Calu3 (cell line): ENCODE results near the gene RIPK4. TPM values are rescaled to one million over a fixed set of nuclear protein-coding genes. Genes with fewer than 3 reads are reported as not detected.

ENCODE experiments used
- BruUV-seq: library from RNA; stranded (reverse); fragments of 400-500 nt; replicated peaks from 2 replicates; lab custom pipeline; 2021; lab: Mats Ljungman, UMichigan
- CTCF ChIA-PET: fragments of 300-600 bp; sonication (Branson Sonifier 250); formaldehyde crosslinking; loops from one replicate; lab custom pipeline; 2022; ENCODE audit warnings: antibody characterized with exemption; lab: Charles Lee
- DNase-seq: peaks from one replicate; pipeline ENCODE4 v3.0.0; 2022
- H3K27ac Mint-ChIP-seq: one replicate; pipeline ENCODE4 v1.8.0; 2022; ENCODE audit warnings: mixed read lengths; ENCODE audit not compliant: unreplicated experiment
- H3K27me3 Mint-ChIP-seq: one replicate; pipeline ENCODE4 v1.8.0; 2022; ENCODE audit warnings: mixed read lengths; ENCODE audit not compliant: unreplicated experiment
- H3K36me3 Mint-ChIP-seq: one replicate; pipeline ENCODE4 v1.8.0; 2022; ENCODE audit warnings: mild to moderate bottlenecking, moderate library complexity, mixed read lengths; ENCODE audit not compliant: insufficient read depth, unreplicated experiment
- H3K4me1 Mint-ChIP-seq: one replicate; pipeline ENCODE4 v1.8.0; 2022; ENCODE audit warnings: mild to moderate bottlenecking, low read depth, mixed read lengths; ENCODE audit not compliant: unreplicated experiment
- H3K4me3 Mint-ChIP-seq: one replicate; pipeline ENCODE4 v1.8.0; 2022; ENCODE audit warnings: mild to moderate bottlenecking, low read depth, moderate library complexity, mixed read lengths; ENCODE audit not compliant: unreplicated experiment
- H3K9me3 Mint-ChIP-seq: one replicate; pipeline ENCODE4 v1.8.0; 2022; ENCODE audit warnings: low read depth, mixed read lengths; ENCODE audit not compliant: unreplicated experiment
- intact Hi-C: fragments of 100-400 bp; cut with micrococcal nuclease; formaldehyde crosslinking; loops from one replicate; pipeline ENCODE4 v1.10.0; 2022; ENCODE audit not compliant: unreplicated experiment
- total RNA-seq: library from RNA; stranded (reverse); gene quantifications from 2 replicates; pipeline ENCODE4 v1.2.3, GENCODE V29; 2022
- TF ChIP-seq, protein P1 (sequence below): fragments of 200-600 bp; IDR thresholded peaks from one replicate; pipeline ENCODE4 v1.8.0; 2022; ENCODE audit warnings: antibody characterized with exemption; ENCODE audit not compliant: unreplicated experiment

RIPK4 gene
- total RNA-seq, 1 experiment from 2014 or later, result 30.3 TPM

DNA sequence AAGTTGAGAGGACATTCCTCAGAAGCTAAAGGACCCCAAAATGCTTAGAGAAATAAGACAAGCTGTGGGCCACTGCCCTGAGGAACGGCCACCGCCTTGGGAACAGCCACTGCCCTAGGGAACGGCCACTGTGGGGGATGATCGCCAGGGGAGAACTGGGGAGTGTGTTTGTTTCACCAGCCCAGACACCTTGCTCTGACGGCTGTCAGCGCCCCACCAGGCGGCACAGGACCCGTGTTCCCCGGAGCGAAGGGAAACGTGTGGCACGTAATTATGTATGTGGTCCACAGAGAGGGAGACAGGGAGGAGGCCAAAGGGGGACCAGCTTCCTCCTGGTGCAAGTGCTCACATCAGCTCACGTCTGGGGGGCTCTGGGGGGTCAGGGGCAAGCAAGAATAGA, 45.8 kb upstream of the RIPK4 start:
- DNase-seq, result no peak
- CTCF ChIA-PET, result no interaction called here
- H3K27ac Mint-ChIP-seq, result no peak overlapping the region
- H3K27me3 Mint-ChIP-seq, result no peaks in the 10 kb centered on the region
- H3K4me3 Mint-ChIP-seq, result no peak overlapping the region
- H3K36me3 Mint-ChIP-seq, result no peaks in the 10 kb centered on the region
- TF ChIP-seq, protein P1, sequence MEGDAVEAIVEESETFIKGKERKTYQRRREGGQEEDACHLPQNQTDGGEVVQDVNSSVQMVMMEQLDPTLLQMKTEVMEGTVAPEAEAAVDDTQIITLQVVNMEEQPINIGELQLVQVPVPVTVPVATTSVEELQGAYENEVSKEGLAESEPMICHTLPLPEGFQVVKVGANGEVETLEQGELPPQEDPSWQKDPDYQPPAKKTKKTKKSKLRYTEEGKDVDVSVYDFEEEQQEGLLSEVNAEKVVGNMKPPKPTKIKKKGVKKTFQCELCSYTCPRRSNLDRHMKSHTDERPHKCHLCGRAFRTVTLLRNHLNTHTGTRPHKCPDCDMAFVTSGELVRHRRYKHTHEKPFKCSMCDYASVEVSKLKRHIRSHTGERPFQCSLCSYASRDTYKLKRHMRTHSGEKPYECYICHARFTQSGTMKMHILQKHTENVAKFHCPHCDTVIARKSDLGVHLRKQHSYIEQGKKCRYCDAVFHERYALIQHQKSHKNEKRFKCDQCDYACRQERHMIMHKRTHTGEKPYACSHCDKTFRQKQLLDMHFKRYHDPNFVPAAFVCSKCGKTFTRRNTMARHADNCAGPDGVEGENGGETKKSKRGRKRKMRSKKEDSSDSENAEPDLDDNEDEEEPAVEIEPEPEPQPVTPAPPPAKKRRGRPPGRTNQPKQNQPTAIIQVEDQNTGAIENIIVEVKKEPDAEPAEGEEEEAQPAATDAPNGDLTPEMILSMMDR, result no peak
- BruUV-seq, result no TSS peak
- intact Hi-C loops, result no loop called here
- H3K9me3 Mint-ChIP-seq, result no peaks in the 10 kb centered on the region
- H3K4me1 Mint-ChIP-seq, result no peaks in the 10 kb centered on the region

DNA sequence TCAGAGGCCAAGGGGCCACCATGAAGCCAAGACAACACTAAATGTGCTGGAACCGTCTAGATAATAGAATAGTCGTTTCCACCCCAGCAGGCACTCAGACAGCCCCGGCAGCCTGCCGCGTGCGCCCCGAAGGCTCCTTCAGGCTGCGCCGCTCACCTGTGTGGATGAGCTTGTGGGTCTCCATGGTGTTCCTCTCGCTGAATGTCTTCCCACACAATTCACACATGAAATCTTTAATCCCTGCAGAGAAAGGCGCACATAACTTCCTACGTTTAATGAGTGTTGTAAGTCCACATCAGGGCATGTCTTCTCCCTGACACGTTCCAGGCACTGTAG, 43.7 kb upstream of the RIPK4 start:
- BruUV-seq, result no TSS peak
- no peaks in the 10 kb centered on the region for H3K36me3 Mint-ChIP-seq
- no peaks in the 10 kb centered on the region for H3K4me1 Mint-ChIP-seq
- H3K4me3 Mint-ChIP-seq, result no peak overlapping the region
- no peaks in the 10 kb centered on the region for H3K27me3 Mint-ChIP-seq
- no peak for DNase-seq
- CTCF ChIA-PET, result no interaction called here
- intact Hi-C loops, result no loop called here
- H3K9me3 Mint-ChIP-seq, result no peaks in the 10 kb centered on the region
- no peak overlapping the region for H3K27ac Mint-ChIP-seq
- TF ChIP-seq, protein P1, result no peak

DNA sequence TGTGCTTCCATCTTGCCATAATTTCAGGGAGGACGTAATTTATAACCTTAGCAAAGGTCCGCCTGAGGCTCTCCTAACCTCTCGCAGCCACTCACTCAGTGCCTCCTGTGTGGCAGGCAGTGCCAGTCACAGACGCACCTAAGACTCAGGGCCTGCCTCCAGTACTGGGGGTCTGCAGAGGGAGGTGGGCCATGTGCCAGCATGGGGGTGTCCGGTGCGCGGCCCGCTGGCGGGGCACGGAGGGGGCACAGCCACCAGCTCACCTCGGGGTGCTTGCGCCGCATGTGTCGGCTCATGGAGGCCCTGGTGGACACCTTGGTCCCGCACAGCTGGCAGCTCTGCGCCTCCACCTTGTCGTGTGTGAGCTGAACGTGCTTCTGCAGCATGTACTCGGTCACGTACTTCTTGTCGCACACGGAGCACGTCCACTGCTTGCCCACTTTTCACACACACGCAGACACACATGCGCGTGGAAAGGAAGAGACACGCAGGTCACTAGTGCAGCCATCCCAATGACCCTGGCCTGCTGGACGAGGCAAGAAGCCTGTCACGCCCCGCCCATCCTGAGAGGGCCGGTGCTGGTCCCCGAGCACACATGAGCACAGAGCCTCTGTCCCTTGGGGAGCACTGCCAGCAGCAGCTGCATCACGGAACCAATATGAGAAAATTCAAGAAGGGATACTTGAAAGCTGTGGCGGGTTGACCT, 43.2 kb upstream of the RIPK4 start:
- BruUV-seq, result no TSS peak
- Mint-ChIP-seq H3K4me3 (no peak overlapping the region), H3K4me1 (no peaks in the 10 kb centered on the region), H3K27me3 (no peaks in the 10 kb centered on the region), H3K36me3 (no peaks in the 10 kb centered on the region), H3K27ac (no peak overlapping the region), H3K9me3 (no peaks in the 10 kb centered on the region)
- TF ChIP-seq, protein P1, result no peak
- no peak for DNase-seq
- CTCF ChIA-PET, result no interaction called here
- intact Hi-C loops, result no loop called here

DNA sequence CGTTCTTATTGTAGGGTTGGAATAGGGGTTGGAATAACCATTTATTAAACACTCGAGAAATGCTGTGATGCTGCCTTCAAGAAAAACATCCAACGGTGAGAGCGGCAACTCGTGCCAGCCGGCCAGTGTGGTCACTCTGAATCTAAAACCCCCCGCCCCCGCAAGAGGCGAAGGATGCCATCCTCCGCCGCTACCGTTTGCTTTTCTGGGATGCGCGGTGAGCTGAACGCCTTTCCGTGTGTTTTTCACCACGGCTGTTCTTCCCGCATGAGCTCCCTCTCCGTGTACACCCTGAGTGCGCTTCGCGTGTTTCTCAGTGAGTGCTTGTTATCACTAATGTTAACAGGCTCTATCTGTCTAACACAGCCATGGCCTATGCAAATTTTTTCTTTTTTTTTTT, 42.0 kb upstream of the RIPK4 start:
- intact Hi-C loops, result no loop called here
- no peak overlapping the region for H3K27ac Mint-ChIP-seq
- H3K4me1 Mint-ChIP-seq, result no peaks in the 10 kb centered on the region
- no peak overlapping the region for H3K4me3 Mint-ChIP-seq
- H3K36me3 Mint-ChIP-seq, result no peaks in the 10 kb centered on the region
- H3K27me3 Mint-ChIP-seq, result no peaks in the 10 kb centered on the region
- TF ChIP-seq, protein P1, result no peak
- no peaks in the 10 kb centered on the region for H3K9me3 Mint-ChIP-seq
- no TSS peak for BruUV-seq
- CTCF ChIA-PET, result interaction anchor here (0.7 kb wide), 1 partner anchor 643 kb away, joined by 4 read pairs; no protein-coding TSS in a partner anchor
- DNase-seq, result no peak
